GM18499 (cell line): ENCODE data around the gene ATG2B.
"Not testable (repeated sequence)": the region's sequence is repeated elsewhere in the genome, so short reads cannot be mapped to it uniquely, and the experiment has no call there.

Experiments used
- ATAC-seq: cut with Tn5 transposase; IDR thresholded peaks from one replicate; pipeline ENCODE4 v1.9.1; 2021; ENCODE audit warnings: moderate number of reproducible peaks; ENCODE audit not compliant: insufficient read depth, unreplicated experiment

ATG2B gene

GRCh38 chr14:96256407-96256806 lies 106.7 kb downstream of the ATG2B start:
- no peak for ATAC-seq

GRCh38 chr14:96255501-96256366 lies 107.4 kb downstream of the ATG2B start, which contains the start of gene BDKRB1:
TSS of gene BDKRB1 (plus strand) at chr14:96256210. CDS start at chr14:96263683, 7,473 bp downstream.
- ATAC-seq = no peak

- no peak for ATAC-seq
These were observed 108.5 kb downstream of the ATG2B start for GRCh38 chr14:96254687-96255086.

- no peak for ATAC-seq
These were observed 110.1 kb downstream of the ATG2B start for GRCh38 chr14:96252999-96253539.

GRCh38 chr14:96252323-96252998 lies 110.7 kb downstream of the ATG2B start:
- ATAC-seq = no peak

- ATAC-seq = no peak
These were observed 111.4 kb downstream of the ATG2B start for GRCh38 chr14:96251656-96252155.

- ATAC-seq = no peak
These were observed 112.7 kb downstream of the ATG2B start for GRCh38 chr14:96250485-96250884.

GRCh38 chr14:96249029-96249428 lies 114.1 kb downstream of the ATG2B start:
- ATAC-seq = no peak

GRCh38 chr14:96247031-96247430 lies 116.1 kb downstream of the ATG2B start:
- no peak for ATAC-seq

GRCh38 chr14:96246539-96246847 lies 116.6 kb downstream of the ATG2B start:
- no peak for ATAC-seq

- no peak for ATAC-seq
These were observed 117.2 kb downstream of the ATG2B start for GRCh38 chr14:96245710-96246538.

- not testable (repeated sequence) for ATAC-seq
These were observed 118.1 kb downstream of the ATG2B start for GRCh38 chr14:96245074-96245473.

- no peak for ATAC-seq
These were observed 119.4 kb downstream of the ATG2B start for GRCh38 chr14:96243785-96244184.

GRCh38 chr14:96242126-96242525 lies 121.0 kb downstream of the ATG2B start:
- no peak for ATAC-seq

GRCh38 chr14:96240641-96241040 lies 122.5 kb downstream of the ATG2B start:
- ATAC-seq = no peak

- ATAC-seq = no peak
These were observed 123.4 kb downstream of the ATG2B start for GRCh38 chr14:96239711-96240141.

GRCh38 chr14:96238676-96239265 lies 124.4 kb downstream of the ATG2B start:
- no peak for ATAC-seq

- ATAC-seq = no peak
These were observed 125.5 kb downstream of the ATG2B start for GRCh38 chr14:96237641-96238040.

- ATAC-seq = no peak
These were observed 127.7 kb downstream of the ATG2B start for GRCh38 chr14:96235426-96235825.

- ATAC-seq = no peak
These were observed 129.5 kb downstream of the ATG2B start for GRCh38 chr14:96233661-96234060.
